Effector CD4-positive, alpha-beta T cell (primary cell): ENCODE results near the gene ZNRF3.
"Not testable (repeated sequence)": the region's sequence is repeated elsewhere in the genome, so short reads cannot be mapped to it uniquely, and the experiment has no call there.

ENCODE experiments used
- DNase-seq: peaks from one replicate; pipeline ENCODE4 v3.0.0-alpha.2; 2020
- total RNA-seq: gene quantifications from one replicate; lab custom pipeline; 2026; lab: John Stamatoyannopoulos, UW

Gene ZNRF3
- 2.4 reads per million, percentile 7 among the genes with 10 or more reads in this experiment for total RNA-seq

GRCh38 chr22:28882878-28883656, at the start of gene ZNRF3:
ZNRF3 (plus strand) TSS chr22:28883572; CDS start chr22:28883767, 195 bp downstream.
- DNase-seq, result peak; percentile 90

GRCh38 chr22:28835630-28836189, 47.7 kb upstream of the ZNRF3 start:
- no peak for DNase-seq

- DNase-seq, result no peak
These were observed 45.7 kb upstream of the ZNRF3 start for GRCh38 chr22:28837640-28838039.

GRCh38 chr22:28838971-28839370, 44.4 kb upstream of the ZNRF3 start:
- DNase-seq, result no peak

GRCh38 chr22:28841111-28841510, 42.3 kb upstream of the ZNRF3 start:
- DNase-seq, result no peak

GRCh38 chr22:28843633-28844032, 39.7 kb upstream of the ZNRF3 start:
- no peak for DNase-seq

GRCh38 chr22:28844277-28844676, 39.1 kb upstream of the ZNRF3 start:
- DNase-seq, result not testable (repeated sequence)

GRCh38 chr22:28846994-28847393, 36.4 kb upstream of the ZNRF3 start:
- no peak for DNase-seq

GRCh38 chr22:28855355-28856094, 27.8 kb upstream of the ZNRF3 start:
- DNase-seq, result peak; percentile 45

- DNase-seq, result no peak
These were observed 27.3 kb upstream of the ZNRF3 start for GRCh38 chr22:28856095-28856455.

- no peak for DNase-seq
These were observed 26.1 kb upstream of the ZNRF3 start for GRCh38 chr22:28857288-28857687.

GRCh38 chr22:28864878-28865596, 18.3 kb upstream of the ZNRF3 start:
- DNase-seq, result no peak

- DNase-seq, result no peak
These were observed 16.2 kb upstream of the ZNRF3 start for GRCh38 chr22:28867191-28867590.

- DNase-seq, result not testable (repeated sequence)
These were observed 15.0 kb upstream of the ZNRF3 start for GRCh38 chr22:28868389-28868788.

GRCh38 chr22:28869736-28870135, 13.6 kb upstream of the ZNRF3 start:
- DNase-seq, result no peak

- no peak for DNase-seq
These were observed 10.0 kb upstream of the ZNRF3 start for GRCh38 chr22:28873183-28873963.

GRCh38 chr22:28874061-28874460, 9.3 kb upstream of the ZNRF3 start:
- DNase-seq, result no peak

GRCh38 chr22:28874811-28875320, 8.5 kb upstream of the ZNRF3 start:
- DNase-seq, result no peak

- DNase-seq, result peak; percentile 4
These were observed 861 bp upstream of the ZNRF3 start for GRCh38 chr22:28882545-28882877.

GRCh38 chr22:28883657-28883916, 215 bp downstream of the ZNRF3 start:
- DNase-seq, result no peak

GRCh38 chr22:28883917-28884746, 760 bp downstream of the ZNRF3 start:
- DNase-seq, result peak; percentile 35
